ENCODE results near the gene SLC6A2. TPM values are rescaled to one million over a fixed set of nuclear protein-coding genes. Genes with fewer than 3 reads are reported as not detected.

Gene SLC6A2
- total RNA-seq, 4 donors from 2014 or later = 0.32 TPM; not detected in 3

DNA sequence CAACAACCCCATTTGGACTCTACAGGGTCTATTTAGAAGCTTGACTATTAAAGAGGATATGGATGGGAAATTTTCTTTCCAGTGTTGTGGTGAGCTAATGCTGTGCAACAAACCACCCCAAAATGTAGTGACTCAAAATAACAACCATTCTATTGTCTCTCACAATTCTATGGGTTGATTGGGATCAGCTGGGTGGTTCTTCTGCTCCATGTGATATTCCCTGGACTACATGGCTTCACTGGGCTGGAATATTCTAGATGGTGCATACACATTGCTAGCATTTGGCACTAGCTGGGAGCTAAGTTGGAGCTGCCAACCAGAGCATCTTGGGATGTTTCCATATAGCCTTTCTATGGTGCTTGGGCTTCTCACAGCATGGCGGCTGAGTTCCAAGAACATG lies 30.2 kb downstream of the SLC6A2 start:
- no peaks in the 10 kb centered on the region for H3K27me3 ChIP-seq
- TF ChIP-seq, protein P1, sequence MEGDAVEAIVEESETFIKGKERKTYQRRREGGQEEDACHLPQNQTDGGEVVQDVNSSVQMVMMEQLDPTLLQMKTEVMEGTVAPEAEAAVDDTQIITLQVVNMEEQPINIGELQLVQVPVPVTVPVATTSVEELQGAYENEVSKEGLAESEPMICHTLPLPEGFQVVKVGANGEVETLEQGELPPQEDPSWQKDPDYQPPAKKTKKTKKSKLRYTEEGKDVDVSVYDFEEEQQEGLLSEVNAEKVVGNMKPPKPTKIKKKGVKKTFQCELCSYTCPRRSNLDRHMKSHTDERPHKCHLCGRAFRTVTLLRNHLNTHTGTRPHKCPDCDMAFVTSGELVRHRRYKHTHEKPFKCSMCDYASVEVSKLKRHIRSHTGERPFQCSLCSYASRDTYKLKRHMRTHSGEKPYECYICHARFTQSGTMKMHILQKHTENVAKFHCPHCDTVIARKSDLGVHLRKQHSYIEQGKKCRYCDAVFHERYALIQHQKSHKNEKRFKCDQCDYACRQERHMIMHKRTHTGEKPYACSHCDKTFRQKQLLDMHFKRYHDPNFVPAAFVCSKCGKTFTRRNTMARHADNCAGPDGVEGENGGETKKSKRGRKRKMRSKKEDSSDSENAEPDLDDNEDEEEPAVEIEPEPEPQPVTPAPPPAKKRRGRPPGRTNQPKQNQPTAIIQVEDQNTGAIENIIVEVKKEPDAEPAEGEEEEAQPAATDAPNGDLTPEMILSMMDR (IDR thresholded peaks at IDR 0.05) = no peak
- TF ChIP-seq EP300 (IDR thresholded peaks at IDR 0.05; ENCODE audit: low read depth) (no peak), POLR2A (IDR thresholded peaks at IDR 0.05) (no peak), POLR2AphosphoS5 (IDR thresholded peaks at IDR 0.05) (no peak)
- no peaks in the 10 kb centered on the region for H3K9me3 ChIP-seq
- no peak for DNase-seq
- H3K4me3 ChIP-seq = no peak overlapping the region
- H3K36me3 ChIP-seq = no peaks in the 10 kb centered on the region
- H3K4me1 ChIP-seq = no peaks in the 10 kb centered on the region
- intact Hi-C loops (cut with DNase I; ENCODE audit: low total_unique reads) (no loop called here), in situ Hi-C loops (cut with MboI; ENCODE audit: low pct_ligation_motif_present in 1 of 4, low pct_unique_long_range_greater_than_20kb in 1 of 4, low sequenced_read_pairs in 3 of 4) (no loop called here)
- no peak overlapping the region for H3K27ac ChIP-seq
- WGBS, 2 donors (ENCODE audit: low coverage in 1 of 2) = 100% methylated on average over 1 of the region's 1 CpG

DNA sequence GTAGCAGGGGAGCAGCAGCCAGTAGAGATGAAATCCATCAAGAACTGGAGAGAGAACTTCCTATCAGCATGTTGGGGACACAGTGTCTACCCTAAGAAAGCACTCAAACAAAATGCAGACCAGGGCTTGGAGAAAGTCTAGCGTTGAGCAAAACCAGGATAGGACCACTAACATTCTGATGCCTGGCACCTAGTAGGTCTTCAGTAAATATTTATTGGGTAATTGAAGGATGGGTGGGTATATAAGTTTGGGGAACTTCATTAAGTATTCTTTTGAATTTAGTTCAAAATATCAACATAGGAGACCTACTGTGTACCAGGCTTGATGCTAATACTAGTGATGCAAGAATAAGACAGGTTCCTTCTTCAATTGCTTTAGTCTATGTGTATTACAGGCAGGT lies 30.9 kb downstream of the SLC6A2 start:
- intact Hi-C loops (cut with DNase I; ENCODE audit: low total_unique reads) (no loop called here), in situ Hi-C loops (cut with MboI; ENCODE audit: low pct_ligation_motif_present in 1 of 4, low pct_unique_long_range_greater_than_20kb in 1 of 4, low sequenced_read_pairs in 3 of 4) (no loop called here)
- no peak for DNase-seq
- Histone ChIP-seq H3K27me3 (no peaks in the 10 kb centered on the region), H3K4me3 (no peak overlapping the region), H3K4me1 (no peaks in the 10 kb centered on the region), H3K9me3 (no peaks in the 10 kb centered on the region), H3K36me3 (no peaks in the 10 kb centered on the region), H3K27ac (no peak overlapping the region)
- TF ChIP-seq EP300 (IDR thresholded peaks at IDR 0.05; ENCODE audit: low read depth) (no peak), POLR2AphosphoS5 (IDR thresholded peaks at IDR 0.05) (no peak), POLR2A (IDR thresholded peaks at IDR 0.05) (no peak)
- TF ChIP-seq, protein P1 (IDR thresholded peaks at IDR 0.05) = no peak
- 89% methylated on average over 1 of the region's 1 CpG; no CpG with 5 or more reads in 1 of the 2 donors for WGBS, 2 donors (ENCODE audit: low coverage in 1 of 2)

DNA sequence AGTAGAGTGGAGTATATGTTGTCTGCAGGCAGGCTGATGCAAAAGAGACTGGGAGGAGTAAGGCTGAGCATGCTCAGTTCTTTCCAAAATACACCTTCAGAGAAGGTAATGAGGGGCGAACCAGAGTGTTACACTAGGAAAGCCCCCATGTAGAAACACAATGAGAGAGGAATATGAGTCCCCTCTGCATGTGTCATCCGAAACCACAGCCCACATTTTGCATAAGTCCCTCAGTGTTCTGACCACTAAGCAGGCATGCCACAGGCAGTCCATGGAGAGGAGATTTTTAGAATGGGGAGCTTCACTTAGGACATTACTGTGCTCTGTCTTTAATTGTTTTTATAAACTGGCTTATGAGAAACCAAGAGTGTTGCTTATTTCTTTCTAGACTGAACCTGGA lies 32.0 kb downstream of the SLC6A2 start:
- TF ChIP-seq, protein P1 (IDR thresholded peaks at IDR 0.05) = no peak
- intact Hi-C loops (cut with DNase I; ENCODE audit: low total_unique reads) = no loop called here

DNA sequence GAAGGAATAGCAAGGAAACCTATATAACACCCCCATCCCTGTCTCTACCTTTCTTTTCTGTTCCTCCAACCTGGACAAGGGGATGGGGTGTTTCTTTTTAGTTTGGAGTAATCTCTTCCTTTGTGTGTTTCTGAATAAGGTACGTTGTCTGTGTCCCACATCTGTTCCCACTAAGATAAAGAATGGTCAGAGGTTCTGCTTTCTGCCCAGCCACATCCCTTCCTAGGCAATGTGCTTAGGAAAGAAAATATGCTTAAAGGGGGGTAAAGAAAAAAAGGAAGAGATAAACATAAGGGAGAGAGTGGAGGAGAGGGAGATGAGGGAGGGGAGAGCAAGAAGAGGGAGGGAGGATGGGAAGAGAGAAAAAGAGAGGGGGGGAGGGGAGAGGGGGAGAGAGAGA lies 35.1 kb downstream of the SLC6A2 start:
- H3K4me3 ChIP-seq = no peak overlapping the region
- WGBS, 2 donors (ENCODE audit: low coverage in 1 of 2) = 25 to 38% methylated on average over 1 of the region's 1 CpG
- in situ Hi-C loops (cut with MboI; ENCODE audit: low pct_ligation_motif_present in 1 of 4, low pct_unique_long_range_greater_than_20kb in 1 of 4, low sequenced_read_pairs in 3 of 4) (no loop called here), intact Hi-C loops (cut with DNase I; ENCODE audit: low total_unique reads) (no loop called here)
- no peak for TF ChIP-seq POLR2AphosphoS5 (IDR thresholded peaks at IDR 0.05)
- TF ChIP-seq POLR2A (IDR thresholded peaks at IDR 0.05) = no peak
- no peak for TF ChIP-seq EP300 (IDR thresholded peaks at IDR 0.05; ENCODE audit: low read depth)
- TF ChIP-seq, protein P1 (IDR thresholded peaks at IDR 0.05) = no peak
- no peak overlapping the region for H3K27ac ChIP-seq
- H3K4me1 ChIP-seq = no peaks in the 10 kb centered on the region
- H3K36me3 ChIP-seq = no peaks in the 10 kb centered on the region
- H3K9me3 ChIP-seq = no peaks in the 10 kb centered on the region
- no peak for DNase-seq
- no peaks in the 10 kb centered on the region for H3K27me3 ChIP-seq

More for the DNA sequence above, 32.0 kb downstream of the SLC6A2 start:
- no peaks in the 10 kb centered on the region for H3K4me1 ChIP-seq
- WGBS, 2 donors (ENCODE audit: low coverage in 1 of 2) = 49 to 64% methylated on average over 2 of the region's 2 CpGs
- no peaks in the 10 kb centered on the region for H3K27me3 ChIP-seq
- in situ Hi-C loops (cut with MboI; ENCODE audit: low pct_ligation_motif_present in 1 of 4, low pct_unique_long_range_greater_than_20kb in 1 of 4, low sequenced_read_pairs in 3 of 4) = no loop called here
- no peak for DNase-seq
- H3K27ac ChIP-seq = no peak overlapping the region
- no peak overlapping the region for H3K4me3 ChIP-seq
- no peaks in the 10 kb centered on the region for H3K36me3 ChIP-seq
- H3K9me3 ChIP-seq = no peaks in the 10 kb centered on the region

All from transverse colon (tissue), 4 donors.